GM19239 (cell line): ENCODE data around the gene WWOX.
"Not testable (repeated sequence)": the region's sequence is repeated elsewhere in the genome, so short reads cannot be mapped to it uniquely, and the experiment has no call there.

Experiments
- DNase-seq: peaks from one replicate; pipeline ENCODE4 v3.0.0; 2011; ENCODE audit warnings: low spot score; ENCODE audit not compliant: insufficient read length
- FAIRE-seq: peaks from 2 replicates; lab custom pipeline; 2011; peaks lifted over from hg19 to GRCh38; lab: Jason Lieb, UNC

Gene WWOX

DNA sequence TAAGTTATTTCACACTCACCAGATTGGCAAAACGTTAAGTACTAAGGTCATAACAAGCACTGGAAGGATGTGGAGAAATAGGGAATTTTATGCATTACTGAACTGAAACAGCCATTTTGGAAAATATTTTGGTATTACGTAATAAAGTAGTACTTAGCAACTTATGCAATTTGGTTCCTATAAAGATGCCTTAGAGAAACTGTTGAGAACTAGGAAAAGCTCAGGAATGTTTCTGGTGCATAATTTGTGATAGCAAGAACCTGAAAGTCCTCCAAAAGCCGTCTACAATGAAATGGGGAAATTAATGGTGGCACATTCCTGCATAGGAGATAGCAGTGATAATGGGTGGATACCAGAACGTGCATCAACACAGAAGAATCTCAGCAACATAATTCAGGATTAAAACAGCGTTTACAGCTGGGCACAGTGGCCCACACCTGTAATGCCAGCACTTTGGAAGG is 472.5 kb downstream of the WWOX start:
- FAIRE-seq (no peak), DNase-seq (no peak)

DNA sequence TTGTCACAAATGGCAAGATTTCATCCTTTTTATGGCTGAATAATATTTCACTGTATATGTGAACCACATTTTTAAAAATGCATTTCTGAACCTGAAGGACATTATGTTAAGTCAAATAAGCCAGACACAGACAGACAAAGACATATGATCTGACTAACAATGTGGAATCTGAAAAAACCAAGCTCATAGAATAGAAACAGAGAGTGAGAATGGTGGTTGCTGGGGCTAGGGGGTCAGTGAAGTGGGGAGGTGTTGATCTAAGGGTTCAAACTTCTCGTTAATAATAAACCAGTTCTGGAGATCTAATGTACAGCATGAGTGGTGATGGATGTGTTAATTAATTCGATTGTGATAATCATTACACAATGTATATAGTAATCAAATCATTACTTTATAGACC is 475.1 kb downstream of the WWOX start:
- DNase-seq (peak; percentile 36), FAIRE-seq (peak; percentile 69)

DNA sequence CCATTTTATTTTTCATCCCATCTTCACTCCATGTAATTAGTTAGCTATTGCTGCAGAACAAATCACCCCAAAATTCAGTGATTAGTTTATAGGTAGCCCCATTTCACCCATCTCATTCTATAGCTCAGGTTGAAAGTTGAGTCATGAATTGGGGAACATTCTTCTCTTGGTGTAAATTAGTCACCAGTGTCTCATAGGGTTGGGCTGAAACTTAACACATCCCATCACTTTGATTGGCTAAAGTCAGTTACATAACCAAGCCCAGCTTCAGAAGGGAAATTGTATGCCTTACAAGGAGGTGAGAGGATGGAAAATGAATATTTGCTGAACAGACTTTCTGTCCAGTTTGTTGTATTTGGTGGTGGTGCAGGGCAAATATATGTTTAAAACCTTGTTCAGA is 477.5 kb downstream of the WWOX start:
- FAIRE-seq = no peak
- DNase-seq = no peak

GRCh38 chr16:78577630-78578029 is 478.2 kb downstream of the WWOX start:
- FAIRE-seq (no peak), DNase-seq (no peak)

GRCh38 chr16:78579020-78579419 is 479.6 kb downstream of the WWOX start:
- FAIRE-seq (no peak), DNase-seq (no peak)

DNA sequence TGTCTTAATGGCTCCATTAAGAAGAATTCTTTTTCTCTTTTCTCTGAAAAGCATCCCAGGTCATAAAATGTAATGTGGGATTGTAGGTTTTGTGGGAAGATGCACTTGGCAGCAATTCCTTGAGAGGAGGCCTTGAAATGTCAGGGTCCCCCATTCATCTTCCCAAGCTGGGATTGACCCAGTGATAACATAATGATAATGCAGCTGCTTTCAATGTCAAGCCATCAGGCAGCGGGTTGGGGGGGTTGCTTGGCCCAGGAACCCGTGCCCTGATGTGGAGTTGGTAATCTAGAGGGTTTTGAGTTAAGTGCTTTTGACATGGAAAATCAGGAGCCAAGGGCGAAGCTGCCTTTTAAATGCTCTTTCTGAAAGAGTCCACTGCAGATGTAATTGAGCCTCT is 484.0 kb downstream of the WWOX start:
- no peak for DNase-seq
- no peak for FAIRE-seq

DNA sequence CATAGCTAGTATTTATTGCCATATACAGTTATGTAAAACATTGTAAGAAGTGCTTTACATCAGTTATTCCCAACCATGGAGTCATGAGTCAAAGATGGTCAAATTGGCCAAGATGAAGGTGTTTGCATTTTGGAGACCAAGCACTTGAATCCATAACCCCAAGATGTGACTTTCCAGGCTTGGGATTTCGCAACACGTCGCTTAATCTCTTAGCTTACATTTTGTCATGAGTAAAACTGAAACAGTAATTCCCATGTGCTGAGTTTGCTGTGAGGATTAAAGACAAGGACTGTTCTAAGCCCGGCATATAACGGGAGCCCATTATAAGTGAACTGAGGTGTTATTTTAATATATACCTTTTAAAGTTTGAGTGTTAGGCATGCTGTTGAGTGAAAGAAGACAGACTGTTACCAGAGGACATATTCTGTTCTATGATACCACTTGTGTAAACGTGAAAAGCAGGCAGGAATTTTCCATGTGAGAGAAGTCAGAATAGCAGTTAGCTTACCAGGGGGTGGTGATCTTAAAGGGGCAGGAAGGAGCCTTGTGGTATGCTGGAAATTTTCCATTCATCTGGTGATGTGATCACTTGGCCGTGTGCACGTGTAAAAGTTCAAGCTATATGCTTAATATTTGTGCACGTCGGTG is 484.9 kb downstream of the WWOX start:
- DNase-seq (no peak), FAIRE-seq (no peak)

DNA sequence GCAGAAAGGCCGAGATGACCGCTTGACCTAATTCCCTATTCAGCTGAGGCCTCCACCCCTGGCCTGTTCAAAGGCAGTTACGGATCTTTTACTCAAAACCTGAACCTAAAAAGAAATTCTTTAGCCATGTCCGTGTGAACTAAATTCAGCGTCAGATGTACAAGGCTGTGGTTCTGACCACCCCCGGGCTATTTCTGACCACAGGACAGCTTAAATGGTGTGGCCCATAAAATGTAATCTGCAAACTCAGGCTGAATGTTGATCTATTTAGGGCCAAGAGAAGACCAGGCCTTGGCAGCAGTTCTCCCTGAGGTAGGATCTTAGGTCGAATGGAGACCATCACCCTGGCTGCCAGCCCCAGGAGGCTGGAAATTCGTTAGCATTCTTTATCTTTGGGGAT is 485.5 kb downstream of the WWOX start:
- DNase-seq = no peak
- FAIRE-seq = no peak

DNA sequence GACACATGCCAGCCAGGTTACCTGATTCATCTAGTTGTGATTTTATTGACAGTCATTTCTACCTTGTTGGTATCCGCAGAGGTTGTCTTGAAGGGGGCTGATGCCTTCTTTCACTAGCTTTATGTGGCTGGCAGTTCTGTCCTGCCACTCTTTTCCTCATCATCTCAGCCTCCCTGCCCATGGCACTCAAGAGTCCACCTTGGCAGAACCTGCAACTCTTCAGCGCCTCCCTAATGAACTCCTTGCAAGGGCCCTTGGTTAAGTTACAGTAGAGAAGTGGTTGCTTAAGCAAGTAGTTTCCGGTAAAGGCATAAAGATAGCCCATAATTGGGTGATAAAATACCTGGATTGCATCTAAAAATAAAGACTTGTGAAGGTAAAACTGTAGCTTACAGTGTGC is 489.9 kb downstream of the WWOX start:
- FAIRE-seq = no peak
- no peak for DNase-seq

- DNase-seq (no peak), FAIRE-seq (no peak)
These were observed 492.2 kb downstream of the WWOX start for GRCh38 chr16:78591682-78592103.

- DNase-seq (no peak), FAIRE-seq (no peak)
These were observed 492.7 kb downstream of the WWOX start for GRCh38 chr16:78592111-78592510.

- FAIRE-seq (no peak), DNase-seq (no peak)
These were observed 493.9 kb downstream of the WWOX start for GRCh38 chr16:78593352-78593751.

- FAIRE-seq = no peak
- DNase-seq = no peak
These were observed 494.7 kb downstream of the WWOX start for GRCh38 chr16:78594191-78594590.

DNA sequence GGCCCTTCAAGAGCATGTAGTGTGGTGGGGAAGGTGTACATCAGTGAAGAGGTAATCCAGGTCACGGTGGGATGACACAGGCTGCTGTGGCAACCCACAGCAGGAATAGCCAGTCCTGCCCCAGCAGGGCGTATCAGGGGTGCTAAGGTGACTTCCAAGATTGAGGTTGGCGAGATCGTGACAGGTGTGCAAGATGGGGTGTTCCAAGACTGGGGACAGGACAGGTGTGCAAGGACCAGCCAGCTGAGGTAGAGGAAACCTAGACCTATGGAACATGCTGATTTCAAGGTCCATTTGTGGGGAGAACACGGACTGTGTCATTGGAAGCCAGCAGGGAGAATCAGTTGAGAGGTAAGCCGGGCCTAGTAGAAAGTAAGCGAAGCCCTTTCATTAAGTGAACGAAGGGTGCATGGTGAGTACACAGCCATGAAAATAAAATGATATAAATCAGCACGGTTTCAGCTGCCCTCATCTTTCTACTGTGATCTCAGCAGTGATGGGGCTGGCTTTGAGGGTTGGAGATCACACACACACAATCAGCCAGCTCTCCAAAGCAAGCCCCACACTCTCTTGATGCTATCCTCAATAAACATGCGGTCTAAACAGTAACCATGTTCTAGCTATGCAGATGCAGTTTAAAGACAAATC is 497.0 kb downstream of the WWOX start:
- DNase-seq (no peak), FAIRE-seq (no peak)

GRCh38 chr16:78596996-78597422 is 497.6 kb downstream of the WWOX start:
- FAIRE-seq = no peak
- DNase-seq = no peak

- FAIRE-seq = no peak
These were observed 498.5 kb downstream of the WWOX start for GRCh38 chr16:78597809-78598570.

DNA sequence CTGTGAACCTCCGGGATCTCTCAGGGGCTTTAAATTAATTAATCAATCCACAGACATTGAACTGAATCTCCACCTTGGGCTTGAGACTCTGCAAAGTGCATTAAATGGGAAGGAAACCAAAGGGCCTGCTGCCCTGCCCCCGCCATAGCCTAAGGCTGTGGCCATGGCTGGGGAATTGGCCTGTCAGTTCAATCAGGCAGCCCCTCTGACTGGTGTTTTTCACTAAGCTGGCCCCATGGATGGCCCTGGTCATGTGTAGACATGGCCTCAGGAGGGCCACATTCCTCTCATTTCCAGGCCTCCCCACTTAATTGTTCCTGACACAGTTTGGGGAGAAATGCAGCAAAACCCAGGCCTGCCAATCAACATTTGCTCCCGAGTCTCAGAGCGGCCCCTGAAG is 499.8 kb downstream of the WWOX start:
- FAIRE-seq (no peak), DNase-seq (no peak)

More at GRCh38 chr16:78597809-78598570, 498.5 kb downstream of the WWOX start:
- DNase-seq = no peak

DNA sequence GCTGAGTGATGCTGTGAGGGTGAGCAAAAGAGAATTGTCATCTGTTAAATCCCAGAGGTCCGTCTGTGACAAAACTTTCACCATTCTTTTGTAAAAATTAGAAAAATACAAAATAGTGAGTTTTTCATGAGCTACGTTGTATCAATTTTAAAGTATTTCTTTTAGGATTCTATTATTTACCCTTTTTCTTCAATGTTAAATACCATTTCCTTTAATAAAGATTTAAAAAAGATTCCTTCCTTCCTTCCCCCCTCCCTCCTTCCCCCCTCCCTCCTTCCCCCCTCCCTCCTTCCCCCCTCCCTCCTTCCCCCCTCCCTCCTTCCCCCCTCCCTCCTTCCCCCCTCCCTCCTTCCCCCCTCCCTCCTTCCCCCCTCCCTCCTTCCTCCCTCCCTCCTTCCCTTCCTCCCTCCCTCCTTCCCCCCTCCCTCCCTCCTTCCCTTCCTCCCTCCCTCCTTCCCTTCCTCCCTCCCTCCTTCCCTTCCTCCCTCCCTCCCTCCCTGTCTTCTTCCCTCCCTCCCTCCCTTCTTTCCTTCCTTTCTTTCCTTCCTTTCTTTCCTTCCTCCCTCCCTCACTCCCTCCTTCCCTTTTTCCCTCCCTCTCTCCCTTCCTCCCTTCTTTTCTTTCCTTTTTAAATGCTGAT is 505.1 kb downstream of the WWOX start:
- not testable (repeated sequence) for DNase-seq, FAIRE-seq

- FAIRE-seq (no peak), DNase-seq (no peak)
These were observed 506.2 kb downstream of the WWOX start for GRCh38 chr16:78605548-78606101.

- no peak for FAIRE-seq
- no peak for DNase-seq
These were observed 507.1 kb downstream of the WWOX start for GRCh38 chr16:78606545-78606944.
